PC-9 (cell line): ENCODE data around the gene CYB561. TPM values are rescaled to one million over a fixed set of nuclear protein-coding genes. Genes with fewer than 3 reads are reported as not detected.

Experiments used
- BruUV-seq: library from RNA; stranded (reverse); fragments of 400-500 nt; replicated peaks from 2 replicates; lab custom pipeline; 2021; lab: Mats Ljungman, UMichigan
- CTCF ChIA-PET: fragments of 300-600 bp; sonication (Branson Sonifier 250); formaldehyde crosslinking; loops from one replicate; lab custom pipeline; 2022; ENCODE audit warnings: antibody characterized with exemption; lab: Charles Lee
- POLR2A ChIA-PET: fragments of 300-600 bp; sonication (Branson Sonifier 250); formaldehyde crosslinking; loops from one replicate; lab custom pipeline; 2022; ENCODE audit warnings: antibody characterized with exemption; ENCODE audit not compliant: unreplicated experiment; lab: Charles Lee
- DNase-seq, 2 experiments: peaks; one replicate each; pipeline versions ENCODE4 v3.0.0 to v3.0.0-alpha.2; 2015 to 2022; ENCODE audit warnings: mixed read lengths in 1 of 2
- H2AFZ ChIP-seq: fragments of 200-600 bp; sonication (generic); 2 replicates; pipeline ENCODE4 v1.8.1; 2017; ENCODE audit warnings: antibody characterized with exemption
- H3F3A ChIP-seq: fragments of 200-600 bp; sonication (generic); 2 replicates; pipeline ENCODE4 v1.8.1; 2017; ENCODE audit warnings: antibody characterized with exemption, mild to moderate bottlenecking, low read depth; ENCODE audit not compliant: insufficient read depth
- H3K27ac ChIP-seq: fragments of 200-600 bp; sonication (generic); 2 replicates; pipeline ENCODE4 v1.6.1; 2016; ENCODE audit warnings: mixed run types
- H3K27me3 ChIP-seq: fragments of 200-600 bp; sonication (generic); 2 replicates; pipeline ENCODE4 v1.6.1; 2016; ENCODE audit warnings: low read depth, mixed run types; ENCODE audit not compliant: insufficient read depth
- H3K36me3 ChIP-seq: fragments of 200-600 bp; sonication (generic); 2 replicates; pipeline ENCODE4 v1.6.1; 2016; ENCODE audit warnings: low read depth, mixed run types
- H3K4me1 ChIP-seq: fragments of 200-600 bp; sonication (generic); replicated peaks from 2 replicates; pipeline ENCODE4 v1.6.1; 2016; ENCODE audit warnings: mixed run types; ENCODE audit not compliant: insufficient read depth
- H3K4me2 ChIP-seq: fragments of 200-600 bp; sonication (generic); 2 replicates; pipeline ENCODE4 v1.6.1; 2017; ENCODE audit warnings: mixed run types
- H3K4me3 ChIP-seq: fragments of 200-600 bp; sonication (generic); 2 replicates; pipeline ENCODE4 v1.6.1; 2016; ENCODE audit warnings: mixed run types
- H3K79me2 ChIP-seq: fragments of 200-600 bp; sonication (generic); 2 replicates; pipeline ENCODE4 v1.6.1; 2017; ENCODE audit warnings: low read depth, mixed run types
- H3K9me2 ChIP-seq: fragments of 200-600 bp; sonication (generic); 2 replicates; pipeline ENCODE4 v1.8.1; 2017; ENCODE audit warnings: mild to moderate bottlenecking; ENCODE audit not compliant: insufficient read depth
- H3K9me3 ChIP-seq: fragments of 200-600 bp; sonication (generic); 2 replicates; pipeline ENCODE4 v1.8.1; 2016; ENCODE audit warnings: low read depth; ENCODE audit not compliant: insufficient read depth
- H4K20me1 ChIP-seq: fragments of 200-600 bp; sonication (generic); 2 replicates; pipeline ENCODE4 v1.8.1; 2017; ENCODE audit not compliant: insufficient read depth
- CTCF ChIP-seq: fragments of 200-600 bp; sonication (generic); conservative IDR thresholded peaks from 2 replicates; pipeline ENCODE4 v1.6.1; 2017; ENCODE audit warnings: mixed run types, antibody characterized with exemption, mild to moderate bottlenecking, moderate library complexity
- EZH2 ChIP-seq: fragments of 200-600 bp; sonication (generic); IDR thresholded peaks from 2 replicates; pipeline ENCODE4 v1.8.0; 2017; ENCODE audit warnings: antibody characterized with exemption, low read depth
- intact Hi-C: fragments of 100-400 bp; cut with micrococcal nuclease; formaldehyde crosslinking; loops from one replicate; pipeline ENCODE4 v1.10.0; 2022; ENCODE audit not compliant: unreplicated experiment
- total RNA-seq: library from RNA; stranded (reverse); gene quantifications from 2 replicates; pipeline ENCODE4 v1.2.3, GENCODE V29; 2021

CYB561 gene
- total RNA-seq, 1 experiment from 2014 or later, result 71.6 TPM

GRCh38 chr17:63429766-63430165, 16.3 kb downstream of the CYB561 start:
- BruUV-seq, result no TSS peak
- Histone ChIP-seq H3K9me3 (no peaks in the 10 kb centered on the region), H3K27me3 (no peaks in the 10 kb centered on the region), H3K4me3 (no peak overlapping the region), H4K20me1 (peaks cover 40% of the 10 kb centered on the region), H3K4me2 (no peak overlapping the region), H3K27ac (no peak overlapping the region), H3F3A (peaks cover 73% of the 10 kb centered on the region), H3K9me2 (no peaks in the 10 kb centered on the region), H3K79me2 (no peaks in the 10 kb centered on the region), H3K4me1 (peaks cover under 1% of the 10 kb centered on the region), H3K36me3 (0 out of 2 replicates have a peak, but pooled peaks cover 17% of the 10 kb centered on the region), H2AFZ (no peak overlapping the region)
- CTCF ChIA-PET, result no interaction called here
- intact Hi-C loops, result loop anchor here (10.0 kb wide), 1 partner anchor 415 kb away; the partner anchor contains the start of gene SMARCD2
- DNase-seq, result no peak
- POLR2A ChIA-PET, result no interaction called here
- TF ChIP-seq CTCF (no peak), EZH2 (no peak)

GRCh38 chr17:63426917-63427308, 19.2 kb downstream of the CYB561 start:
- Histone ChIP-seq H3K4me3 (no peak overlapping the region), H3K27ac (no peak overlapping the region), H2AFZ (no peak overlapping the region), H3K36me3 (0 out of 2 replicates have a peak, but pooled peaks cover 10% of the 10 kb centered on the region), H3K9me2 (no peaks in the 10 kb centered on the region), H3K4me2 (no peak overlapping the region), H4K20me1 (peaks cover 44% of the 10 kb centered on the region), H3K4me1 (no peaks in the 10 kb centered on the region), H3F3A (peaks cover 56% of the 10 kb centered on the region), H3K27me3 (no peaks in the 10 kb centered on the region), H3K9me3 (no peaks in the 10 kb centered on the region), H3K79me2 (no peaks in the 10 kb centered on the region)
- ChIA-PET POLR2A (no interaction called here), CTCF (interaction anchor here (2.2 kb wide), 1 partner anchor 52 kb away, joined by 14 read pairs; no protein-coding TSS in a partner anchor)
- no TSS peak for BruUV-seq
- intact Hi-C loops, result loop anchor here (10.0 kb wide), 1 partner anchor 418 kb away; the partner anchor contains the start of gene SMARCD2
- TF ChIP-seq CTCF (no peak), EZH2 (no peak)
- no peak for DNase-seq

- H2AFZ ChIP-seq, result no peak overlapping the region
- BruUV-seq, result no TSS peak
- TF ChIP-seq EZH2 (no peak), CTCF (no peak)
- peaks cover 46% of the 10 kb centered on the region for H4K20me1 ChIP-seq
- no peaks in the 10 kb centered on the region for H3K9me2 ChIP-seq
- H3K4me1 ChIP-seq, result no peaks in the 10 kb centered on the region
- ChIA-PET CTCF (interaction anchor here (0.6 to 2.2 kb wide), 8 partner anchors 9 to 1010 kb away, joined by 3 to 14 read pairs (median 6); partner anchors contain the start of gene MAP3K3), POLR2A (no interaction called here)
- no peaks in the 10 kb centered on the region for H3K9me3 ChIP-seq
- intact Hi-C loops, result loop anchor here (10.0 kb wide), 1 partner anchor 419 kb away; the partner anchor contains the start of gene SMARCD2
- DNase-seq, result no peak
- H3K27me3 ChIP-seq, result no peaks in the 10 kb centered on the region
- H3K27ac ChIP-seq, result no peak overlapping the region
- no peak overlapping the region for H3K4me2 ChIP-seq
- H3F3A ChIP-seq, result peaks cover 49% of the 10 kb centered on the region
- H3K36me3 ChIP-seq, result peaks cover 10% of the 10 kb centered on the region; the same call in 1 of the 2 replicates
- H3K79me2 ChIP-seq, result no peaks in the 10 kb centered on the region
- no peak overlapping the region for H3K4me3 ChIP-seq
Measured at GRCh38 chr17:63426041-63426916, 19.8 kb downstream of the CYB561 start.
